ENCODE results near the gene ANKHD1.
"Not testable (repeated sequence)": the region's sequence is repeated elsewhere in the genome, so short reads cannot be mapped to it uniquely, and the experiment has no call there.

- TF ChIP-seq CTCF (IDR thresholded peaks at IDR 0.05; ENCODE audit: insufficient read depth, low read length); GABPA (IDR thresholded peaks at IDR 0.05; ENCODE audit: low read depth); POLR2AphosphoS5 (IDR thresholded peaks at IDR 0.05; ENCODE audit: low read depth); REST (IDR thresholded peaks at IDR 0.05; ENCODE audit: insufficient replicate concordance, low read depth); SPI1 (IDR thresholded peaks at IDR 0.05; ENCODE audit: borderline replicate concordance, low read depth): not testable (repeated sequence)
These were observed 86.5 kb downstream of the ANKHD1 start for GRCh38 chr5:140488141-140488540.
